Measurements from ENCODE around the gene ENKD1.

The ENKD1 gene

DNA sequence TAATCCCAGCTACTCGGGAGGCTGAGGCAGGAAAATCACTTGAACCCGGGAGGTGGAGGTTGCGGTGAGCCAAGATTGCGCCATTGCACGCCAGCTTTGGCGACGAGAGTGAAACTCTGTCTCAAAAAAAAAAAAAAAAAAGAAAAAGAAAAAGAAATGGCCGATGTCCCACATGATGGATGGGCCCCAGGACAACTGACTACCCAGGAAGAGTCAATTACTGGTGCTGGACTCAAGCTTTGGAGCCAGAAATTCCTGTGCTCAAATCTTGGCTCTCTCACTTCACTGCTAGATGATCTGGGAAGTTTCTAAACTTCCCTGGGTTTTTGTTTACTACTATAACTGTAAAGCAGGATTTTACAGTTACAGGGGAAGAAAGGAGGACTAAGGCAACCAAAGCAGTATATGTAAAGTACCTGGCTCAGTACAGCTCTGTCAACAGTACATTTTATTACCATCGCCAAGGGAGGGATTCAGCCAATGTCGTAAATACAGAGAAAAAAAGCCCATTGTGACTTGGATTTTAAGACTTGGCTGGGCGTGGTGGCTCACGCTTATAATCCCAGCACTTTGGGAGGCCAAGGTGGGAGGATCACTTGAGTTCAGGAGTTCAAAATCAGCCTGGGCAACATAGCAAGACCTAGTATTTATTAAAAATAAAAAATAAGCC, 11.9 kb upstream of the ENKD1 start:
- DNase-seq: no peak

DNA sequence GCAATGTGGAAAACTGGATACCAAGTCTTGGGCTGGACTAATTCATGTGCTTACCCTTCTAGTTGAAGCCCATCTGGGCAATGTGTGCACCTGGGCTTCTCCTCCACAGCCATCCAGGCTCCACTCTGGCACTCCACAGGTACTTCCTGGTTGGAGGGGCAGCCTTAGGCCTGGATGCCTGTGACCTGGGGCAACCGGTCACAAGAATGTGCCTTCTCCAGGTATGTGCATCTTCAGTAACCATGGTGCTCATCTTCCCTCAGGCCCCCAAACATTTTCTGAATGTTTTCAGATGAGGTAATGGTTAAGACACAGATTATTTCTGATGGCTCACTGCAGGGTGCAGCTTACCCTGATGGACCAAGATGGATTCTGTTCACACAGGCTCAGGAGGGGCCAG, 11.2 kb upstream of the ENKD1 start:
- no peak for DNase-seq

DNA sequence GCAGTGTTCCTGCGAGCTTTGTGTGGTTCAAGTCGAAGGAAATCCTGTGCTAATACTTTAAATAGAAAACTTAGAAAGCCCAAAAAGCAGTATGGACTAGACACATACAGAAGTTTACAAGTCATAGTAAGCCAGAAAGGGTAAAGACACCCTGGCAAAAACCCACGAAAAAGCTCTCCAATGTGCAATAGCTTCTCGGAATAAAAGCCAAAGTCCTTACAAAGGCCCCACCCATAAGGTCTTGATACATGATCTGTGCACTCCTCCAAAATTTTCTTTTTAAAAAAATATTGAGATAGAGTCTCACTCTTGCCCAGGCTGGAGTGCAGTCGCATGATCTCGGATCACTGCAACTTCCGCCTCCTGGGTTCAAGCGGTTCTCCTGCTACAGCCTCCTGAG, 10.4 kb upstream of the ENKD1 start:
- DNase-seq: no peak

DNA sequence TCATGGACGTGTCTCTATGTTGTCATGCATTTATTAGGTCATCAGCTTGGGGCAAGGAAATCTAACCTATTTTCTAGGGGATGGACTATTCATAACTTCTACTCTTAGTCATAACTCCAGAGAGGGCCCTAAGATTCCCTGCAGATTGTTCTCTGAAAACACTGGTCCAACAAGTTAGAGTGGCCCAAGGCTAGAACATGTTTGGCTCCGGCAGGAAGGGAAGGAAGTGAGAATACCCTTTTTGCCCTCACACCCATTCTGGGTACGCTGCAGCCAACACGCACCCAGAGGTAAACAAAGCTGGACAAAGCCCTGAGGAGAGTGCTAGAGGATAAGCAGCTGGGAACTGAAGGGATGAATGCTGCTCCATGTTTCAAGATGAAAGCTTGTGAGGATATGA, 10.0 kb upstream of the ENKD1 start:
- DNase-seq: no peak

DNA sequence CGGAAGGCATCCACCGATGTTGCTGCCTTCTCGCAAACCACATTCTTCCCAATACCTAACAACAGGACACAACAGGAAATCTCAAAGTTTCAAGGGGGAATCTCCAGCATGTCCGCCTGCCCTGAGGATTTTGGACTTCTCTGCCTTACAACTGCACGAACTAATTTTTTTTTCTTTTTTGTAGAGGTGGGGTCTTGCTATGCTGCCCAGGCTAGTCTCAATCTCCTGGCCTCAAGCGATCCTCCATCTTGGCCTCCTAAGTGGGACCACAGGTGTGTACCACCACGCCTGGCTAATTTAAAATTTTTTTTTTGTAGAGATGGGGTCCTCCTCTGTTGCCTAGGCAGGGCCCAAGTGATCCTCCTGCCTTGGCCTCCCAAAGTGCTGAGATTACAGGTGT, 9.4 kb upstream of the ENKD1 start:
- no peak for DNase-seq

DNA sequence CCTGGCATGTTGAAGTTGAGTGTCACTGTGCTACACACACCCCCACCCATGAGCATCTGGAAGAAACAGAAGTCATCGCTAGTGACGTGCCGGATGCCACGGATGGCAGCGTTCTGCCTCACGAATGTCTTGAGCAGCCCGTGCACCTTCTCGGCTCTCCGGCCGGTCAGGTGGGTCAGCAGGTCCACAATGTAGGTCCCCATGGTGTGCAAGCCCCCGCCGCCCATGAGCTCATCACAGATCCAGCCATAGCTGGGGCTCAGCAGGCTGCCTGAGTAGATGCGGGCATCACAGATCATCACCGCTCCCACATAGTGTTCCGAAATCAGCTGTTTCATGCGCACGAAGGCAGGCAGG, 9.0 kb upstream of the ENKD1 start:
- DNase-seq: no peak

DNA sequence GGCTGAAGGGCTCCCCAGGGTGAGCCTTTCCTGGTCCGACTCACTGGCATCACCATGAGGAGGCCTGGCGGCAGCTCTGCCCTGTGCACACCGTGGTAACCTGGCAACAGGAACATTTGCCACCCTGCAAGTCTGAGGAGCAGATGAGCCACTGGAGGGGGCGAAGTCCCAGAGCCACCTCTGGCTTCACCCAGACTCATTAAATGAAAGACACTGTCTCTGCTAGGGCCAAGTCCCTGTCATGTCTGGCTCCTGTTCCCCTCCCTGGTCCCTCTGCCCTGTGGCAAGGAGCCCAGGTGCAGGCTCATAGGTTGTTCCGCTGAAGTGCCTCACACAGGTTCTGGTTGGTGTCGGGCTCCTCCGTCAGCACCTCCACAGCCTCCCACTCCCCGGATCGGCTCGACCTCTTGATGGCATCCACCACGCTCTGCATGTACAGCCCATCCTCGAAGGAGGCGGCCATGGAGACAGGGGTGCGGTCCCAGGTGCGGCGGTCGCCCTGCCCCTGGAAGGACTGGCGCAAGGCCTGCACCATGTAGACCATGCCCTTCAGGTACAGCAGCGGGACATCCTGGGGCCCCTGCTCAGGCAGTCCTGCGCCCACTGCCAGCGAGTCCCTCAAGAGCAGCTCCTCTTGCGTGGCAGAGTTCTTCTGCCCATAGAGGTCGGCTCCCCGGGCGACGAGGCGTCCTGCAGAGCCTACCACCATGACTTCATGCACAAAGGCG, 8.5 kb upstream of the ENKD1 start:
- DNase-seq: no peak

DNA sequence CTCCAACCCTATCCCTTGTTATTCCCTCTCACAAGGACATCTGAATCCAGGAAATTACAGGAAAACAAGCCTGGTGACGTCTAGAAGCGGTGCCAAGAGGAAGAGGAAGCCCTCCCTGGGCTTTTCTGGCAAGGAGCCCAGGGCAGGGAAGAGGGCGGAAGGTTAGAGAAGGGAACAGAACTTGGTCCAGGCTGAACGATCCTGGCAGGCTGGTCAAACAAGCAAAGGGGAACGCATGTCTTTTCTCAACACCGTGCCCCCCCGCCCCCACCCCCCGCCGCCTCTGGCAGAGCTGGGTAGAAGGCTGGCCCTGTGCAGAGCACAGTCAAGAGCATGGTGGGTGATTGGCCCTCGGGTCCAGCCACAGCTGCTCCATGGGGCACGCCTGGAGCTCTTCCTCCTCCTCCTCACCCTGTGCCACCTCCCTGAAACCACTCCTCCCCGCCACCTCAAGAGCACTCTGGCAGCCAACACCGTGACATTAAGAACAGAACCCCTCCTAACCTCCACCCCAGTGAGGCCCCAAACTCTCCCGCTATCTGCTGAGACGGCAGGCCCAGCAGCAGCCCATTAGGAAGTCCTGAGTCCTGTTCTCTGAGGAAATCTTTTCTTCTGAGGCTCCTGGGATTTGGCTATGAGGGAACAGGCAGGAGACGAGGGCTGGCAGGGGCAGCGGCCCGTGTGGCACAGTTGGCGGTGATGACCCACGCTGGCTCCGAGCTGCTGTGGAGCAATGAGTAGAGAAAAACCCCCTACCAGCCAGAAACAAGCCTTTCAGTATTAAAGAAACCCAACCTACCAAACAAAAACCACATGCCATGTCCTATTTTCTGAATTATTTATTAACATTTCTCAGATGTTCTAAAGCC, 7.4 kb upstream of the ENKD1 start:
- no peak for DNase-seq

DNA sequence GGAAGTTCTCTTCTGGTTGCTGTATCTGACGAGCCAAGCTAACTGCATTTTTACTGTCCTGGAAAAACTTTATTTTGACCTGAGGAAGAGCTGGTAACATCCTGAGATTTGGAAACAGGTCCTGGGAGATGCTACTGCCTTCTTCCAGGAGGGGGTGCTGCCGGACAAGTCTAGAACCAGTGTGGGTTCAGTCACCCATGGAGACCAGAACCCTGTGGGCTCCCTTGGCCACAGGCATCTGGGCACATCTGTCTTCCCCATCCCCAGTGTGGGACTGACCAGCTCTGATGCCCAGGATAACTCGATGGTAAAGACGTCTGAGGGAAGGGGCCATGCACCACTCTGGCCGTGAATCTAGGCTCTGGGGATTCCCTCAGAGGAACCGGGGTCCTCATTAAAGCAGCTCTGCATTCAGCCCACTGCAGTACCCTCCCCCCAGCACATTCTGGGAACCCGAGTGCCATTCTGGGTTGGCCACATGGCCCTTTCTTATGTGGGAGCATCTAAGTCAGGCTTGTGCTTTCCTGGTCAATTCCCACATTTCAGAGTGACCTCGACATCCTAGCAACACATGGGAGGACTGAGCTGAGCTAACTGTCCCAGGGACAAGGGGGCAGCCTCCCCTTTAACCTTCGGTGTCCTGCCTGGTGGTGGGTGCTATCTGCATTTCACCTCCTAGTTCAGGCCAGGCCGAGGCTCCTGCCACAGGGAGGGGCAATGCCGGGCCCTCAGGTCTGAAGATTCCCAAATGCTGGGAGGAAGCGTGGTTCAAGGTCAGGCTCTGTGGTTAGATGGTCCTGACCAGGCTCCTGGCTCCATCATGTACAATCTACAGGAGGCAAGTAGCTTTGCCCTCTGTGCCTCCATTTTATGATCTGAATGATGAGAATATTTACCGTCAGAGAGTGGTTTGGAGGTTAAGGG, 6.5 kb upstream of the ENKD1 start:
- DNase-seq: peak; percentile 73

DNA sequence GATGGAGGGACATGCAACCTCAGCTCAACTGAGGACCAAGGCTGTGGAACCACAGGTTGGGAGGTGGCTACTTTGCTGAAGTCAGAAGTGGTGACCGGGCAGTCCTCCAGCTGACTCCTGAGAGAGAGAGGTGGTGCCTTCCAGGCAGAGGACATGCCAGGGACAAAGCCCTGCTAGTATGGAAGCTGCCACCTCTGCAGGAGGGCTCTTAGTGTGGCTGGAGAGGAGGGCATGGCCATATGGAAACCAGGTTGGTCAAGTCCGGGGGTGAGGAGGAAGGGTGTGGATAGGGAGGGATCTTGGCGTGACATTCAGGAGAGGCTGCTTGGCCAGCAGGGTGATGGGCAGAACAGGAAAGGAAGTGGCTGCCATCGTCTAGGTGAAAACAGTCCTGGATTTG, 5.8 kb upstream of the ENKD1 start:
- DNase-seq: no peak

DNA sequence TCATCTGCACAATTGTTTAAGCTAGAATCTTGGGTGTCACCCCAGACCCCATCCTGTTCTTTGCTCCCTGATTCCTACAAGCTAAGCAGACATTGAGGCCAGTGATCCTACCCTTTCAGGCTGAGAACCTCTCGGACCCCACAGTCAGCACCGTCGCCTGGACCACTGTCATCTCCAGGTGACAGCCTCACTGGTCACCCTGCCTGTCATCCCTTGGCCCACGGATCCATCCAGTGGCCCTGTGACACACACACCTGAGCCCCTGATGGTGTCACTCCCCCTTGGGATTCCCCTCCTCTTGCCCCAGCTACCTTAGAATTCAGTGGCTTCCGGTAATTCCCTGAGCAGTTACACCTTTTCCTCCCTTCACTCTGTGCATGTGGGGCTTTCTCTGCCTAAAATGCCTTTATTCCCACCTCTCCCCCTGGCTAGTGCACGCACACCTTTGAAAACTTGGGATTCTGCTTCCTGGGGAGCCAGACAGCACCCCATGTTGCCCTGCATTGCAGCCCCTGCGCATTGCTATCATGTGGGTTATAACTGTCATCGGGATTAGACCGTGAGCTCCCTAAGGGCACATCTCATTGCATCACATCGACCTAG, 3.0 kb upstream of the ENKD1 start:
- no peak for DNase-seq

DNA sequence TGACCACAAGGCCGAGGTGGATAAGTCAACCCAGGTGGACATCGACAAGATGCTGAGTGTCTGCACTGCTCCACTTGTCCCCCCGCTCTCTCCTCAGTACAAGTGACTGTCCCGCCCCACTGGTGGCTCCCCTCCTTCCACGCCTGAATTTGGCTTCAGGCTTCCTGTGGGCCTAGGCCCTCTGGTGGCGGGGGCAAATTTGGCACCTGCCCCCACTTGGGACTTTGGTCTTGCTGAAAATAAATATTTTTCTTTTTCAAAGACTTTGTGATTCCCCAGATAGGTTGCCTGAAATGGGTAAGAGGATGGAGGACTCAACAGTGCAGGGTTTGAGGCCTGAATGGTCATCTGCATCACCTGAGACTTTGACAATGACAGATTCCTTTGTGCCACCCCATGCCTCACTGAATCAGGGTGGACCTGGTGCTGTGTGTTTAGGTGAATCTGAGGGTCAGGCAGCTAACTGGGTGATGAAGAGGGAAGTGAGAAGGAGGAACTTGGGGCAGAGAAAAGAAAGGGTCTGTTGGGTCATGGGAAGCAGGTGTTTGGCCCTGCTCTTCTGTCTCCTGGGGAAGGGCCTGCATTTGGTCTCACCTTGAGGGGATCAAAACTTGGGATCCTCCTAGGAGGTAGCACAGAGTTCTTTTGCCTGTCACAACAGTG, 2.1 kb upstream of the ENKD1 start:
- DNase-seq: no peak

DNA sequence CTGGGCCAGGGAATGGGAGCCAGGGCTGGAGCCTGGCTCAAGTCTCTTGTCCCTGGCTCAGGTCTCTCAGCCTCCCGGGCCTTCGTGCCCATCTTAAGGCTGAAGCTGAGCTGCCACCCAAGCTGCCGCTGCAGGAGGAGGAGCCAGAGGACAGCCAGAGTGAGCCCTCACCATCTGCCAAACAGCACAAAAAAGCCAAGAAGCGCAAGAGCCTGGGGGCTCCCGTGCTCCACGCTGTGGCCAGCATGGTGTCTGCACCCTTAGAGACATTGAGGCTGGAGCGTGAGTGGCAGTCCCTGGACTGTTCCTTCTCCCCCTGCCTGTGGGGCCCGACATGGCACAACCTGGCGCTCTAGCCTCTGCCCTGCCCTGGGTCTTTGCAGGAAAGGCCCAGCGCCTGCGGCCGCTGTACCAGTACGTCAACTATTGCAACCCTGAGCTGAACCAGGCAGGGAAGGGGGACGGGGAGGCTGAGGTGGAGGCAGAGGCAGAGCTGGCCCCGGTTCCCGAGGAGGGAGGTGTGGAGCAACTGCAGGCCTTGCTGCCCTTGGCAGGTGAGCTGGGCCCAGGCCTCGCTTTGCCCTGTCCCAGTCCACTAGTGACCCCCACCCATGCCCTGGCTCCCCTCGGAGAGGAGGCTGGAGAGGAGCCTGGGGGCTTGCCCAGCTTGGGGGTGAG, 1.4 kb upstream of the ENKD1 start:
- DNase-seq: peak; percentile 87

DNA sequence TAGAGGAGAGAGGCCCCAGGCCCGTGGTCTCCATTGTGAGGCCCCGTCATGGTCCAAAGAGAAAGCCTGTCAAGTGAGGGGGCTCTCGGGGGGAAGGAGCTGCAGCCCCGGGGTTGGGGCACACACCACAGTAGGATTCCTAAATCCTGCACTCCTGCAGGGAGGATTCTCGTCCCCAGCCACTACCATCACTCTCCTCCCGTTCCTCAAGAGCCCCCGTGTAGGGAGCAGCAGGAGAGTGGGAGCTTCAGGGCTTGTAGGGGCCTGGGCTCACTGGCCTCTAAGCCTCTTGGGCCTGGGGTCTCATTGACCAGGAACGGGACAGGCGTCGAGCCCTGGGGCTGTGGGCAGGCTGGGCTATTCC, 885 bp upstream of the ENKD1 start:
- no peak for DNase-seq

DNA sequence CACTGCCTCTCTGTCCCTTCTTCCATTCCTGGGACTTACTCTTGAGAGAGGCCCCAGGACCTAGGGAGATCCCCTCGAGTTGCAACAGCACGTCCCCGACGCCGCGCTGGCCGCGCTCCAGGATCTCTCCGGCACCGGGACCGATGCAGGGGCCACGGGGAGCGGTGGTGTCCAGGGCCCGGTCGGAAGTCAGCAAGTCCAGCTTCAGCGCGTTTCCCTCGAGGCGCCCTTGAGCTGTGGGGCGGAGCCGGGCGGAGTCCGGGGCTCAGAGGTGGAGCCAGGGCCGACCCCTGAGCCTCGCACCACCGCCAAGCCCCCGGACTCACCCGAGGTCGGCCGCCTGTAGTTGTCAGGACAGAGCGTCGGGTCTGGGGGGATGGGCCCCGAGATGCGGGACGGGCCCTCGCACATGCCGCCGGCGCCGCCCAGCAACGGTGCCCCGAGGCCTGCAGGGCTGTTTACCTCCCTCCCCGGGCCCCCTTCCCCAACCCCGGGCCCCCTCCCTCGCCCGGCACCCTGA, 458 bp downstream of the ENKD1 start:
- no peak for DNase-seq

DNA sequence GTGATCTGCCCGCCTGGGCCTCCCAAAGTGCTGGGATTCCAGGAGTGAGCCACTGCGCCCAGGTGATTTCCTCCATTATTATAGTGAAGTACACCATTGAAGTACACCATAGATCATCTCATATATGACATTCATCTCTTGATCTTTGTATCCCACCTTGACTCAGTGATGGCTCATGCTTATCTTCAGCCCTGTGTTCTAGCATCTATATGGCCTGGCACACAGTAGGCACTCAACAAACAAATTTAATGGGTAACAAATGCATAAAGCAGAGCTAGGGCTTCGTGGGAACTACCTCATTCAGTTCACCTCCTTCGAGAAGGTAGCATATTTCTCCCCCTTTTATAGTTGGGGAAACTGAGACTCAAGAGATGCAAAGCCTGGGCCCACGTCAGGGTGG, 952 bp downstream of the ENKD1 start:
- DNase-seq: no peak

DNA sequence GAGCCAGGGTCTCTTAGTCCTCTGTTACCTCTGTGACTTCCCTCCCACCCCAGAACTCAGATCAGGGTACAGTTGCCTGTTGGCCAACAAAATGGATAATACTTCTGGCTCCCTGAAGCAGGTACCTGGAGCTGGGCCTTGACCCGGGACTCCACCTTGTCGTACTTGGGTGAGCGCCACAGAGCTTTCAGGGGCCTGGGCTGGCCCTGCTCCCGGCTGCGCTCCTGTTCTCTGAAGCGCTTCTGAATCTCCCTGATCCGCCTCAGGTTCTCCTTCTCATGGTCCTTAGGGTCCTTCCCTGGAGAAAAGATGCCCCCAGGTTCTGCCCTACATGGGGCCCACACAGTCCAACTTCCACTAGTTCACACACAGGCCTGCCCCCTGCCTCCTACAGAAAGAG, 1.7 kb downstream of the ENKD1 start:
- no peak for DNase-seq

DNA sequence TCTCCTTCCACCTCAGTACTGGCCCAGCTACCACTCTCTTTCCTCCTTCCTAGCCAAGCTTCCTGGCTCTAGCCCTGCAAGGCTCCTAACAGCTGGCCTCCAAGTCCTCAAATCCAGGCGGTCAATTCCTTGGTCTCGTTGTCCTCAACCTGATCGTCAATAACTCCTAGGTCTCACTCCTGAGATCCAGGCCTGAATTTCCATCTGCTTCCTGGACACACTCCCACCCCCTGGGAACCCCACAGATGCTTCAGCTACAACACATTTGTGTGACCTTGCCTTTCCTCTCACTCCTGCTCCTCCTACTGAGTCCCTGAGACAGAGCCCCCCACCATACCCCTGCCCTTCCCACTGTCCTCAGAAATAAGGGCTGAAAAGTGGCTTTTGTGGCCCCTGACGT, 2.3 kb downstream of the ENKD1 start:
- DNase-seq: no peak

DNA sequence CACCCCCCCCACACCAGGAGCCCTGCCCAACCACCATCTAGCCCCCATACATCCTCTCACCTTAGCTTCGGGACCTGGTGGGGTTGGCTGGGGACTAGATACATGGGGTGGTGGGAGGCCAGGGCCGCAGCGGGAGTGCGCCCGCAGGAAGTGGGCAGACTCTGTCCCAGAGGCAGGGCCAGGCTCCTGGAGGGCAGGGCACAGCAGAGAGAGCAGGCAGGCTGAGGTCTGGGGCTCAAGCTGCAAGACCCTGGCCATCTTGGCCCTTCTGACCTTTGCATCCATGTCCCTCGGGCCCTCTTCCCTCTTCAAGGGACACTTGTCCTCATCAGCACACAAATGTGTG, 2.7 kb downstream of the ENKD1 start:
- DNase-seq: no peak

DNA sequence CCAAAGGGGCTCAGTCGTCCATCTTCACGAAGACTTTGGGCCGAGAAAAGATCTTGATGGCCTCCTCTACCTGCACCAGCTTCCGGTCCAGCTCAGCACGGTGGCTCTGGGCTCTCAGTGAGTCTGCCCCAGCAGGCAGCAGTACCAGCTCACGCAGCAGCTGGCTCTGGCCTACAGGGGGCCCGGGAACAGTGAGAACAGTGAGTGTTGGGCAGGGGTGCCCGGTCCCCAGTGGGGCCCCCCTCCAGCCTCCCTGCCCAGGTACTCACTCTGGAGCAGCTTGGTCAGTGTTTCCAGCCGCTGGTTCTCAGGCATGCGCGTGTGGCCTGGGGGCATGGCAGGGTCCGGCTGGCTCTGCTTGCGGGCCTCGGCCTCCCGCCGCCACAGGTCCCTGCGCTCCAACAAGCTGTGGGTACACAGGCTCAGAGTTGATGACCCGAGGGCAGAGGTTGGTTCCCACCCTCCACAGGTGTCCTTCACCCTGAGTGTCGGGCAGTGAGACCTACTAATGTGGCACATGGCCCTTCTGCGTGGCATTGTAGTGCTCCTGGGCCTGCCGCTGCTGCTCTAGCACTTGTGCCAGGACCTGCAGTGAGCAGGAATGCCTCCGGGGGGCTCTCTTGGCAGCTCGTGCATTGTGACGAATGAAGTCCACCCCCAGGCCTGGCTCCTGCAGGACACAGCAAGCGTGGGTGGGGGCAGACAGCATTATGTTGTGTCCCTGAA, 3.2 kb downstream of the ENKD1 start:
- DNase-seq: no peak

DNA sequence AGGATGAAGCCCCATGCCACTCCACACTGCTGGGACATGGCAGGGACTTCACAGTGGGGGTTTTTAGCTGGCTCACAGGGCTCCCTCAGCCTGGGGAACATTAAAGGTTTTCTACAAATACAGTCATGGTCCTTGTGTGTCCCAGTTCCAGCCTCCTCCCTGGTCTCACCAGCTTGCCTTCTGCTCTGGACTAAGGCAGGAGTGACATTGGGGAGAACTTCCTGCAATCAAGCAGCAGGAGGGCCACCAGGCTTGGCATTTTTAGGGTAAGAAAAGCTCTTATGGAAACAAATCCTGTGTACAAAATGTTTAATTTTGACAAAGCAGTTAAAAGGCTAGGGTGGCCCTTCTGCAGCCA, 3.9 kb downstream of the ENKD1 start:
- no peak for DNase-seq
